SK-N-SH treated with all-trans-retinoic acid at 6 μM for 48 hours (cell line): ENCODE results near the gene SLC7A1.

ENCODE experiments used
- ARNTL ChIP-seq: fragments of 450-650 bp; formaldehyde crosslinking; IDR thresholded peaks from 2 replicates; pipeline ENCODE4 v1.5.0; 2020; ENCODE audit warnings: low read depth, mild to moderate bottlenecking, moderate library complexity, borderline replicate concordance
- RARB ChIP-seq: fragments of 250-450 bp; sonication (Bioruptor Pico); IDR thresholded peaks from 2 replicates; pipeline ENCODE4 v1.8.0; 2021; ENCODE audit warnings: mild to moderate bottlenecking, moderate library complexity
- ZFP30 ChIP-seq: fragments of 450-650 bp; formaldehyde crosslinking; IDR thresholded peaks from 2 replicates; pipeline ENCODE4 v1.5.0; 2022; ENCODE audit warnings: mild to moderate bottlenecking, moderate library complexity

- TF ChIP-seq ZFP30 (CRISPR knock-in tag) (no peak), ARNTL (CRISPR knock-in tag) (no peak), RARB (CRISPR knock-in tag) (no peak)
These were observed 80.1 kb downstream of the SLC7A1 start for GRCh38 chr13:29515372-29515771.
